Retina (tissue), 1 donor: ENCODE data around the gene THSD4.
"Not testable (repeated sequence)": the region's sequence is repeated elsewhere in the genome, so short reads cannot be mapped to it uniquely, and the experiment has no call there.

Experiments used
- DNase-seq: peaks from one replicate; pipeline ENCODE4 v3.0.0-alpha.2; 2016

THSD4 gene

GRCh38 chr15:71396536-71397125 lies 281.4 kb downstream of the THSD4 start:
- no peak for DNase-seq

DNA sequence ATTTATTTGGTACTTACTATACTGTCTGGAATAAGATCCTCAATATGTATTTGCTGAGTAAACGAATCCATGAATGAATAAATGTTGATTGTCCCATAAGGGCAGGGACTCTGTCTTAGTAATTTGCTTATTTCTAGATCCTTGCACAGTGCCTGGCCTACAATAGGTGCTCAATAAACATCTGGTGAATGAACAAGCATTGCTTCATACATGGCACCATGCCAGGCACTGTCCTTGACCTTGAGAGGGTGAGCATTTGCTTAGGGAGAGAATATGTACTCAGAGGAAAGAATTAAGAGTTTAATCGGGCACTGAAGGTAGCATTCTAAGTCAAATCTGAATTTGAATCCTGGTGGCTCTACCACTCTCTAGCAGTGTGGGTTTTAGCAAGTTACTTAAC lies 282.1 kb downstream of the THSD4 start:
- no peak for DNase-seq

DNA sequence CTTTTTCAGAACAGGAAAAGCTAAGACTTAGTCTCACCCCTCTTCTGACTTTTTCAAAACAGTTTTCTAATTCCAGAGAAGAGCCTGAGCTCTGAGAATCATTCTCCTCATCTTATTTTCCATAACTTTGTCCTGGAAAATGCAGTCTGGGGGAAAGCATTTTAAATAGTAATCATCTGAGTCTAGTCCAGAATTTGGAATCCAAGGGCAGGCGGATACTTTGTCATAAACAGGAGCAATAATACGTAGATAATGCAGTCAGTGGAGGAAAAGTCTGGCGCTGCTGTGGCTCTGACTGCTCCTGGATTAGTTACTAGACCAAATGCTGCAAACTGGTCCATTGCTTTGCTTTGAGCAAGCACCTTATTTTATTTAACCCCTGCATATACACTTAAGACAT lies 285.0 kb downstream of the THSD4 start:
- no peak for DNase-seq

GRCh38 chr15:71401728-71402127 lies 286.5 kb downstream of the THSD4 start:
- DNase-seq: not testable (repeated sequence)

DNA sequence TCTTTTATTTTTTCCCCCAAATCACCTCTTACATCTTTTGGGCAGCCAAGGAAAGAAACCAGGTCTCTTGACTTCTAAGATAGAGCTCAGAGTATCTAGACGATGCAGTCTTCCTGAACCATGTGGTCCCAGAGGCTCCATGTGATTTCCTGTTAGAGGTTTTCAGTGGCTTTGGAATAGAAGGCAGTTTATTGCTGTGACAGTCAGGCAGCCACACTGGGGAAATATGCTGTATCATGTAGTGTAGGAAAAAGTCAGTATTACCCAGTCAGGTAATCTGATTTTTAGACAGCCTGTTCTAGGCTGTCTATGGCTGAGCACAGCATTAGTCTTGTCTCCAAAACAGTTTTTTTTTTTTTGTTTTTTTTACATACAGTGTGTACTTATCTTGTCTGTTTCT lies 294.3 kb downstream of the THSD4 start:
- no peak for DNase-seq

DNA sequence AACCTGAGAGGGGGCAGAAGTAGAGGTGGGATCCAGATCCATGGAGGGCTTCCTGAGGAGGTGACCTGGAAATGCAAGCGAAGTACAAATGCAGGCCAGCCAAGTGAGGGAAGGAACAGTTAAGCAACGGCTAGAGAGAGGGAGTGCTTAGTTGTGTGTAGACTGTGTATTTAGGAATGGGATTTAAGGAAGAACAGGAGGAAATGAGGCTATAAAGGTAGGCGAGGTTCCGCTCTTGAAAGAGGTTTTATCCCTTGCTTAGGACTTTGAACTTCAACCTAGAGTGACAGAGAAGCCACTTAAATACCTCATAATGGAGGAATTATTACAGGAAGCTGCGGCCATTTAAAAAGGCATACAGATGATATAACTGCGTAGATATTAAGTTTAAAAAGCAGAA lies 295.1 kb downstream of the THSD4 start:
- no peak for DNase-seq

GRCh38 chr15:71411538-71412482 lies 296.5 kb downstream of the THSD4 start:
- no peak for DNase-seq

- DNase-seq: no peak
Measured at GRCh38 chr15:71413419-71413818, 298.1 kb downstream of the THSD4 start.

DNA sequence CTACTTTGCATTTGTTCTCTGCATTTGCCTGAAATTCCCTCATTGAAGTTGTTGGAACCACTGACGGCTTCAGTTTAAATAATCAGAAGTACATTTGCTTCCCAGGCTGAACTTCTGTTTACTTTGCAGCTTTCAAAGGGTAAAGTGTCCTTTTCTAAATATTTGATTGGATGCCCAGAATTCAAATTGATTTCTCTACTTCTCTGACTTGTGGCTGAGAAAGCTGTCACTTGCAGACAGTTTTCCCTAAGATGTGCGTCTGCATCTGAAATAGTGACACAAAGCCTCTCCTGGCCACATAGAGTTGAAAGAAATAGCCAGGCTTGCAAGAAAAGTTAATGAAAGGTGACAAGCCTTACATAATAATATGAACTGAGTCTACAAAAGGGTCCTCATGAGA lies 299.6 kb downstream of the THSD4 start:
- DNase-seq: no peak

DNA sequence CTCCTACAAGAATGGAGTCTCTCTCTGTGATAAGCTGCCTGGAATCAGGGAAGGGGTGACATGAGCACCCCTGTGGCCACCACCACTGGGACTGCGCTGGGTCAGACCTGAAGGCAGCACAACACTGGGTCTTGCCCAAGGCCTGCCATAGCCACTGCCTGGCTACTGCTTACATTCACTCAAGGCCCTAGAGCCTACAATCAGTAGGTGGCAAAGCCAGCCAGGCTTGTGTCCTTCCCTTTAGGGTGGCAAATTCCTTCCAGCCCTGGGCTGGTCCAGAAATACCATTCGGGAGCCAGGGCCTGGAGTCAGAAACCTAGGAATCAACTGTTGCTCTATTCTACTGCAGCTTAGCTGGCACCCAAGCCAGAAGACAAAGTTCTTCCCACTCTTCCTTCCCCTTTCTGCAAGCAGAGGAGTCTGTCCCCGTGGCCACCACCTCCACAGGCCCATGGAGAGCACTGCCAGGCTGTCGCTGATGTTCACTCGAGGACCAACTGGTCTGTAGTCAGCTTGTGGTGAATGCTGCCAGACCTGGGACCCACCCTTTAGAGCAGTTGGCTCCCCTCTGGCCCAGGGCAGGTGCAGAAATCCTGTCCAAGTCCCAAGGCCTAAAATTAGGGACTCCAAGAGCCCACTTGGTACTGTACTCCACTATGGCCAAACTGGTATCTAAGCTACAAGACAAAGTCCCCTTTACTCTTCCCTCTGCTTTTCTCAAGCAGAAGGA lies 307.4 kb downstream of the THSD4 start:
- DNase-seq: no peak

GRCh38 chr15:71424765-71425164 lies 309.5 kb downstream of the THSD4 start:
- no peak for DNase-seq

DNA sequence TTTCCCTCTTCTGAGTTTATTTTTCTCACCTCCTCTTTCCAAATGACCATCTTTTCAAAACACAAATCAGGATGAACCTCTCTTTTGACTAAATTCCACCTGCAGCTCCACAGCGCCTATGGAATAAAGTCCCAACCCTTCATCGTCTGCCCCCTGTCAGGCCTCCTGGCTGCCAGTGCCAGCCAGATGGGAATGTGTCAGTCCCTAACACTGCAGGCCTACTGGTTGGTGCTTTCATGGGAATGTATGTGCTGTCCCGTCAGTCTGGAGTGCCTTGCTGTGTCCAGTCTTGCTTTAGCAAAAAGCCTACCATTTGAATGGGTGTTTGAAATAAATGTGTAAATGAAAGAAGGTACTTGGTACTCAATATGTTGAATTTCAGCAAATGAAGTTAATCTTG lies 310.1 kb downstream of the THSD4 start:
- DNase-seq: no peak

DNA sequence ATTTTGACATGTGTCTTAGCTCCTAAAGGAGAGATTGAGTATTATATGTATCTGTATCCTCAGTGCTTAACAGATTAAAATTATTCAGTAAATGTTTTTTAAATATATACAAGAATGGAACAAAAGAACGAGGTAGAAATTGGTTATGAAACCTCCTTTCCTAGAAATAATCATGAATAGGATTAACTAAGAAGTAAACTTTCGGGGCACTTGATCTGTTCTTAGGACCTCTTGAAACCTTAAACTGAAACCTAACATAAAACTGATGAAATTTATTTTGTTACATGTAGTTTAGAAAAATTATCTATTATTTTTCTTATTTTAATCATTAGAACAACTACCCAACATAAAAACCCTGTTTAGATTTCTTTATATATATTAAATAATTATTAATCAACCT lies 311.5 kb downstream of the THSD4 start:
- DNase-seq: no peak

- no peak for DNase-seq
Measured at GRCh38 chr15:71430782-71431181, 315.5 kb downstream of the THSD4 start.

DNA sequence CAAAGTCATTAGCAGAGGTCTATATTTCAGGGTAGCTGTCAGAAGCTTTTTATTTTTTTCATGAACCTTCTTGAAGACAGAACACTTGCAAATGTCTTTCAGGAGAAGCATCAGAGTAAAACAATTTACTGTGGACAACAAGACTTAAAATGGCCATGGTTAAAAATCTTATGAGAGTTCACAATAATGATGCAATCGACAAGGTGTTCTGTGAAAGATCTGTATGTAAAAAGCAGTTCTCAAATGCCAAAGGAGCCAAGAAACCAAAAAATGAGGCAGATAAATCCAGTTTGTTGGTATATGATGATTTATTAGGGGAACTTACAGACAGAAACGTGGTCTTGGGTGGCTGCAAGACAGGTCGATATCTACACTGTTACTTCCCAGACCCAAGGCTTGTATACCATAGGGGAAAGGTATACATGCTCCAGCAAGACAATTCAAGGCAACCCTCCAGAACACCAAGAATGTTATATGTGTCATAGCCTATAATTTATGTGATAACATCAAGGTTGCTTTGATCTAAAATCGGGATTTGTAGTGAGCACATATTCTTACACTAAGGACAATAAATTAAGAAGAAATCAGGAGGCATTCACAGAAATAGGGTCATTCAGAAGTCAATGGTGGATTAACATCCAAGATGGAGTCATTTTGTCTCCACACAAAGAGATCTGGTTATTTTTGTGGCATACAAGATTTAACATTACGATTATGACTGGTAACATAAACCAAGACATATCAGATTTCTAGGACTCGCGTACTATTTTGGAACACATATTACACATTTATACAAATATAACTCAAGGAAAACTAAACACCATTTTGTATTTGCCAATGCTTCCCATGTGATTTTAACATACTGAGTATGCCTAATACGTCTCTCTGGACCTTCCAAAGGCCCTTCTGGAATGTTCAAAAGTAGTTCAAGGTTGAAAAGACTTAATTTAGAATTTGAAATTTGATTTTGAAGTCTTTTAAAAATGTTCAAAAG lies 316.4 kb downstream of the THSD4 start:
- no peak for DNase-seq

- DNase-seq: no peak
Measured at GRCh38 chr15:71433402-71433801, 318.1 kb downstream of the THSD4 start.

GRCh38 chr15:71434774-71435173 lies 319.5 kb downstream of the THSD4 start:
- no peak for DNase-seq

DNA sequence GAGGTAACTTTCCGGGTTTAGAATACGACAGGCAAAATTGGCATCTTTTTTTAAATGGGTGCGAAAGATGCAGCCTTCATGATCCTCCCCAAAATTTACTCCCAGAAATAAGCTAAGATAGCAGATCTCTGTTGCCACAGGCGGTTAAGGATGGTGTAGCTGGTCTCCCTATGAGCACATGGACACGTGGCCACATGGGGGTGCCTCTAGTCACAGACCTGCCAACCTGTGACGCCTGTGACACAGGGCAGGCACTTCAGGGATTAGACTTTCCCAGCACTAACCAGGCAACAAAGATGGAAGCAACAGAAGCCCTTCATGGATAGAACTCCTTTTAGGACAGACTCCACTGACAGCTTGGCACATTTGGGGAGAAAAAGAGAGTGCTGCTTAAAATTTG lies 320.3 kb downstream of the THSD4 start:
- no peak for DNase-seq

- no peak for DNase-seq
Measured at GRCh38 chr15:71436854-71437253, 321.6 kb downstream of the THSD4 start.

GRCh38 chr15:71437404-71437803 lies 322.1 kb downstream of the THSD4 start:
- DNase-seq: no peak

- DNase-seq: no peak
Measured at GRCh38 chr15:71437919-71438318, 322.6 kb downstream of the THSD4 start.

DNA sequence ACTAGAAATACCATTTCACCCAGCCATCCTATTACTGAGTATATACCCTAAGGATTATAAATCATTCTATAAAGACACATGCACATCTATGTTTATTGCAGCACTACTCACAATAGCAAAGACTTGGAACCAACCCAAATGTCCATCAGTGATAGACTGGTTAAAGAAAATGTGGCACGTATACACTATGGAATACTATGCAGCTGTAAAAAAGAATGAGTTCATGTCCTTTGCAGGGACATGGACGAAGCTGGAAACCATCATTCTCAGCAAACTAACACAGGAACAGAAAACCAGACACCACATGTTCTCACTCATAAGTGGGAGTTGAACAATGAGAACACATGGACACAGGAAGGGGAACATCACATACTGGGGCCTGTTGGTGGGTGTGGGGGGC lies 324.2 kb downstream of the THSD4 start:
- not testable (repeated sequence) for DNase-seq
